HEK293 (cell line): ENCODE results near the gene SLC39A1.
A peak's percentile ranks its signal among the peaks of the same experiment; 100 is the strongest.

Source experiments
- BCL11B ChIP-seq: fragments of 450-650 bp; formaldehyde crosslinking; IDR thresholded peaks from 2 replicates; pipeline ENCODE4 v1.5.1; 2016; ENCODE audit warnings: low read depth, missing biosample characterization, missing genetic modification characterization
- ELK4 ChIP-seq: IDR thresholded peaks from 2 replicates; pipeline ENCODE4 v1.6.1; 2011; ENCODE audit warnings: mild to moderate bottlenecking, low read depth, low read length, borderline replicate concordance
- GLI2 ChIP-seq: fragments of 450-650 bp; formaldehyde crosslinking; IDR thresholded peaks from 2 replicates; pipeline ENCODE4; 2017; ENCODE audit warnings: missing biosample characterization, missing genetic modification characterization, low read depth, borderline replicate concordance
- HOXD13 ChIP-seq: sonication (generic); formaldehyde crosslinking; IDR thresholded peaks from 2 replicates; pipeline ENCODE4 v1.8.0; 2022; ENCODE audit warnings: missing genetic modification reagents, borderline replicate concordance
- INSM2 ChIP-seq: fragments of 450-650 bp; formaldehyde crosslinking; IDR thresholded peaks from 2 replicates; pipeline ENCODE4 v1.5.1; 2016; ENCODE audit warnings: missing biosample characterization, missing genetic modification characterization
- OVOL3 ChIP-seq: fragments of 450-650 bp; formaldehyde crosslinking; IDR thresholded peaks from 2 replicates; pipeline ENCODE4 v1.5.1; 2016; ENCODE audit warnings: missing biosample characterization, missing genetic modification characterization
- ZBTB1 ChIP-seq: fragments of 450-650 bp; formaldehyde crosslinking; IDR thresholded peaks from 2 replicates; pipeline ENCODE4 v1.5.1; 2016; ENCODE audit warnings: missing biosample characterization, missing genetic modification characterization
- ZBTB11 ChIP-seq: fragments of 450-650 bp; formaldehyde crosslinking; conservative IDR thresholded peaks from 2 replicates; pipeline ENCODE4 v1.5.1; 2016; ENCODE audit warnings: low read depth, missing biosample characterization, missing genetic modification characterization
- ZBTB26 ChIP-seq: fragments of 450-650 bp; formaldehyde crosslinking; optimal IDR thresholded peaks from 2 replicates; pipeline ENCODE3; 2016; ENCODE audit warnings: missing biosample characterization, mild to moderate bottlenecking, missing genetic modification characterization
- ZBTB44 ChIP-seq: fragments of 450-650 bp; IDR thresholded peaks from 2 replicates; pipeline ENCODE4 v1.5.1; 2018; ENCODE audit warnings: missing biosample characterization, mild to moderate bottlenecking, missing genetic modification characterization
- ZFP3 ChIP-seq: fragments of 450-650 bp; formaldehyde crosslinking; IDR thresholded peaks from 2 replicates; pipeline ENCODE4 v1.5.1; 2016; ENCODE audit warnings: low read depth, missing biosample characterization, missing genetic modification characterization
- ZFP37 ChIP-seq: fragments of 450-650 bp; formaldehyde crosslinking; IDR thresholded peaks from 2 replicates; pipeline ENCODE4 v1.5.1; 2016; ENCODE audit warnings: missing biosample characterization, missing genetic modification characterization
- ZNF16 ChIP-seq: fragments of 450-650 bp; formaldehyde crosslinking; IDR thresholded peaks from 2 replicates; pipeline ENCODE4 v1.5.1; 2016; ENCODE audit warnings: low read depth, missing biosample characterization, missing genetic modification characterization
- ZNF174 ChIP-seq: fragments of 450-650 bp; formaldehyde crosslinking; IDR thresholded peaks from 2 replicates; pipeline ENCODE4 v1.5.0; 2017; ENCODE audit warnings: missing biosample characterization, mild to moderate bottlenecking, missing genetic modification characterization
- ZNF221 ChIP-seq: fragments of 450-650 bp; formaldehyde crosslinking; IDR thresholded peaks from 2 replicates; pipeline ENCODE4 v1.5.1; 2017; ENCODE audit warnings: missing biosample characterization, missing genetic modification characterization, borderline replicate concordance
- ZNF24 ChIP-seq: fragments of 450-650 bp; formaldehyde crosslinking; IDR thresholded peaks from 2 replicates; pipeline ENCODE4 v1.5.1; 2016; ENCODE audit warnings: missing biosample characterization, missing genetic modification characterization
- ZNF266 ChIP-seq: fragments of 450-650 bp; formaldehyde crosslinking; IDR thresholded peaks from 2 replicates; pipeline ENCODE4 v1.5.1; 2016; ENCODE audit warnings: missing biosample characterization, missing genetic modification characterization, low read depth
- ZNF335 ChIP-seq: fragments of 450-650 bp; formaldehyde crosslinking; conservative IDR thresholded peaks from 2 replicates; pipeline ENCODE4 v1.5.1; 2016; ENCODE audit warnings: missing biosample characterization, missing genetic modification characterization
- ZNF404 ChIP-seq: fragments of 450-650 bp; formaldehyde crosslinking; IDR thresholded peaks from 2 replicates; pipeline ENCODE4 v1.5.1; 2017; ENCODE audit warnings: missing biosample characterization, missing genetic modification characterization
- ZNF416 ChIP-seq: fragments of 450-650 bp; formaldehyde crosslinking; IDR thresholded peaks from 2 replicates; pipeline ENCODE4 v1.5.1; 2016; ENCODE audit warnings: missing biosample characterization, missing genetic modification characterization
- ZNF548 ChIP-seq: fragments of 450-650 bp; formaldehyde crosslinking; IDR thresholded peaks from 2 replicates; pipeline ENCODE4 v1.5.1; 2016; ENCODE audit warnings: missing biosample characterization, missing genetic modification characterization
- ZNF555 ChIP-seq: fragments of 450-650 bp; formaldehyde crosslinking; conservative IDR thresholded peaks from 2 replicates; pipeline ENCODE4 v1.5.1; 2017; ENCODE audit warnings: missing biosample characterization, mild to moderate bottlenecking, missing genetic modification characterization, inconsistent platforms
- ZNF558 ChIP-seq: fragments of 450-650 bp; formaldehyde crosslinking; IDR thresholded peaks from 2 replicates; pipeline ENCODE4 v1.5.1; 2016; ENCODE audit warnings: missing biosample characterization, missing genetic modification characterization
- ZNF560 ChIP-seq: fragments of 450-650 bp; formaldehyde crosslinking; IDR thresholded peaks from 2 replicates; pipeline ENCODE4 v1.5.1; 2017; ENCODE audit warnings: missing biosample characterization, missing genetic modification characterization, borderline replicate concordance
- ZNF623 ChIP-seq: fragments of 450-650 bp; formaldehyde crosslinking; IDR thresholded peaks from 2 replicates; pipeline ENCODE4 v1.5.1; 2016; ENCODE audit warnings: missing biosample characterization, missing genetic modification characterization
- ZNF658 ChIP-seq: fragments of 450-650 bp; formaldehyde crosslinking; IDR thresholded peaks from 2 replicates; pipeline ENCODE4; 2016; ENCODE audit warnings: missing biosample characterization, missing genetic modification characterization
- ZNF704 ChIP-seq: fragments of 450-650 bp; formaldehyde crosslinking; IDR thresholded peaks from 2 replicates; pipeline ENCODE4 v1.5.1; 2016; ENCODE audit warnings: missing biosample characterization, missing genetic modification characterization
- ZNF76 ChIP-seq: fragments of 450-650 bp; formaldehyde crosslinking; IDR thresholded peaks from 2 replicates; pipeline ENCODE4; 2016; ENCODE audit warnings: low read depth, missing biosample characterization, missing genetic modification characterization, borderline replicate concordance
- ZNF777 ChIP-seq: fragments of 450-650 bp; formaldehyde crosslinking; IDR thresholded peaks from 2 replicates; pipeline ENCODE4 v1.5.1; 2017; ENCODE audit warnings: missing biosample characterization, missing genetic modification characterization, borderline replicate concordance

The SLC39A1 gene

GRCh38 chr1:153977250-153978240, 14.2 kb upstream of the SLC39A1 start, which contains the start of gene JTB (continued):
- TF ChIP-seq ZNF76 (tag by site-specific recombination) (peak; percentile 98), ZNF221 (no peak), ZFP3 (no peak), ZNF416 (tag by site-specific recombination) (no peak), ZNF560 (tag by site-specific recombination) (no peak), ZNF658 (tag by site-specific recombination) (no peak), ZNF404 (tag by site-specific recombination) (no peak), INSM2 (no peak), OVOL3 (tag by site-specific recombination) (no peak), ZNF704 (tag by site-specific recombination) (no peak), BCL11B (no peak), ZBTB11 (tag by site-specific recombination) (peak; percentile 36), ELK4 (no peak), GLI2 (tag by site-specific recombination) (no peak), ZNF266 (tag by site-specific recombination) (no peak), ZBTB1 (tag by site-specific recombination) (no peak), ZBTB44 (tag by site-specific recombination) (no peak), ZNF623 (tag by site-specific recombination) (peak; percentile 62), ZNF555 (tag by site-specific recombination) (no peak), ZNF777 (tag by site-specific recombination) (no peak), ZFP37 (tag by site-specific recombination) (0 out of 2 replicates have a peak, but pooled peaks have one; percentile 60), ZNF558 (no peak), HOXD13 (no peak), ZNF548 (no peak), ZNF16 (tag by site-specific recombination) (no peak), ZBTB26 (tag by site-specific recombination) (peak; percentile 90), ZNF174 (tag by site-specific recombination) (no peak), ZNF24 (no peak), ZNF335 (tag by site-specific recombination) (peak; percentile 83)
